ENCODE results near the gene ADM2. TPM values are rescaled to one million over a fixed set of nuclear protein-coding genes. Genes with fewer than 3 reads are reported as not detected.

ADM2 gene
- total RNA-seq, 1 experiment from 2014 or later: 1.4 TPM

DNA sequence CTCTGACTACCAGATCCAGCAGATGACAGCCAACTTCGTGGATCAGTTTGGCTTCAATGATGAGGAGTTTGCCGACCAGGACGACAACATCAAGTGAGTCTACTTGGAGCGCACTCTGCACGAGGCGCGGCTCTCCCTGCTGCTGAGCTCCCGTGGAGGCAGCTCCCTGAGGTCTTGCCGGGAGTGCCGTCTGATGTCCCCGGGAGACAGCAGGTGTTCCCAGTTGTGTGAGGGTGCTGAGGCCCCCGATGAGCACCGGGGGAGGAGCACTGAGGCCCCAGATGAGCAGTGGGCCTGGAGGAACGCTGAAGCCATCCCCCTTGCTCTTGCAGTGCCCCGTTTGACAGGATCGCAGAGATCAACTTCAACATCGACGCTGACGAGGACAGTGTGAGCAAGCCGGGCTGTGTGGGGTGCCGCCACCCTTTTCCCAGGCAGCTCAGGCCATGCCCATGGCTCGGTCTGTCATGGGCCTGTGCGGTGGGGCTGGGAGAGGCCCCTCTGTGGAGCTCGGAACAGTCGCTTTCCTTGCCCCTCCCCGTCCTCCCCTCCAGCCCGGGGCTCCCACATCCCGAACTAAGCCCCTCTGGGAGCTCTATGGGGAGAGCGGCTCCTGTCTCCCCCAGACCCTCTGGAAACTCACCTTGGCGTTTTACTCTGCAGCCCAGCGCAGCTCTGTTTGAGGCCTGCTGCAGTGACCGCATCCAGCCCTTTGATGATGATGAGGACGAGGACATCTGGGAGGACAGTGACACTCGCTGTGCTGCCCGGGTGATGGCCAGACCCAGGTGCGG is 43.6 kb upstream of the ADM2 start:
- no peaks in the 10 kb centered on the region for H3K4me1 ChIP-seq (ENCODE audit: low read length)
- H3K9ac ChIP-seq (ENCODE audit: low read length): no peak overlapping the region
- H3K4me3 ChIP-seq (ENCODE audit: low read length): no peak overlapping the region
- DNase-seq: no peak
- H3K36me3 ChIP-seq (ENCODE audit: insufficient read depth, low read length): 0 out of 2 replicates have a peak, but pooled peaks cover 3% of the 10 kb centered on the region
- no peaks in the 10 kb centered on the region for H3K9me2 ChIP-seq (replicated peaks; ENCODE audit: insufficient read depth, low read length)
- no peak overlapping the region for H3K4me2 ChIP-seq (ENCODE audit: low read depth, low read length, poor library complexity, severe bottlenecking)
- no peaks in the 10 kb centered on the region for H3K9me3 ChIP-seq (ENCODE audit: low read length)
- H4K20me1 ChIP-seq (ENCODE audit: insufficient read depth, low read depth, low read length): no peaks in the 10 kb centered on the region
- no peak overlapping the region for H3K27ac ChIP-seq (ENCODE audit: low read length)
- H3K79me2 ChIP-seq (ENCODE audit: low read length): no peaks in the 10 kb centered on the region
- H2AFZ ChIP-seq (ENCODE audit: low read length): no peak overlapping the region
- no peaks in the 10 kb centered on the region for H3K27me3 ChIP-seq (ENCODE audit: low read length)

DNA sequence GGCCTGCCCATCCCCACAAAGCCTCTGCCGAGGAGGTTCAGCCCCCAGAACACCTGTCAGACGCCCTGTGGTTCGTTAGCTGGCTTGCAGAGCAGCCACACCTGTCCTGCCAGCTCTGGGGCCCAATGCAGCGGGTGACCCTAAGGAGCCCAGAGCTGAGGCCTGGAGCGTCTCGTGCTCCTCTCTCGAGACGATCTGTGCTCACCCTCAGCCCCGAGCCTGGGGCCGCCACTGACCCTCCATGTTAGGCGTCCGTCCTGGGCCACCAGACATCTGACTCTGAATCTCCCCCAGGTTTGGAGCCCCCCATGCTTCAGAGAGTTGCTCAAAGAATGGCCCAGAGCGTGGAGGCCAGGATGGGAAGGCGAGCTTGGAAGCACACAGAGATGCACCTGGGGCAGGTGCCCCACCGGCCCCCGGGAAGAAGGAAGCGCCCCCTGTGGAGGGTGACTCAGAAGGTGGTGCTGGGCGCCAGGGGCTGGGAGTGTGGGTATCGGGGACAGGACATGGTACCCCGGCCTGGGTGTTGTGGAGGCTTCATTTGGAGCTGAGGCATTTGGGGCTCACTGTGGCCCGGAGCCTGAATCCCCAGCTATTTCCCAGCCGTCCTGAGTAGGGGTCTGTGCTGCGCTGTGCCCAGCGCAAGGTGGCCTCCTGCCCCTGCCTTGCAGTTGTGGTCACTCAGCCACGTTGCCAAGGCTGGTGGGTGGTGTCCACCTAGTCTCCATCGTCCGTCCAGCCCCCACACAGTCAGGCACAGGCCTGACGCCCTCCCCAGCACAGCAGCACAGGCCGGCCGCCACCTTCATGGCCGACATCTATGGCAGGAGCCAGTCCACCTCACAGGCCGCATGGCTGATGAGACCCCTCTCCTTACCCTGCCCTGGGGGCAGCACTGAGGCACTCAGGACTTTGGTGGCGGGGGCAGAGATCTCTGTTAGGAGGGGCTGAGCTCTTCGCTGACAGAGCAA is 42.8 kb upstream of the ADM2 start:
- H3K9me3 ChIP-seq (ENCODE audit: low read length): no peaks in the 10 kb centered on the region
- no peak overlapping the region for H3K4me2 ChIP-seq (ENCODE audit: low read depth, low read length, poor library complexity, severe bottlenecking)
- no peak overlapping the region for H3K4me3 ChIP-seq (ENCODE audit: low read length)
- H4K20me1 ChIP-seq (ENCODE audit: insufficient read depth, low read depth, low read length): no peaks in the 10 kb centered on the region
- no peaks in the 10 kb centered on the region for H3K27me3 ChIP-seq (ENCODE audit: low read length)
- no peak overlapping the region for H2AFZ ChIP-seq (ENCODE audit: low read length)
- no peak overlapping the region for H3K9ac ChIP-seq (ENCODE audit: low read length)
- H3K36me3 ChIP-seq (ENCODE audit: insufficient read depth, low read length): 0 out of 2 replicates have a peak, but pooled peaks cover 3% of the 10 kb centered on the region
- H3K79me2 ChIP-seq (ENCODE audit: low read length): no peaks in the 10 kb centered on the region
- no peak for DNase-seq
- no peaks in the 10 kb centered on the region for H3K9me2 ChIP-seq (replicated peaks; ENCODE audit: insufficient read depth, low read length)
- no peak overlapping the region for H3K27ac ChIP-seq (ENCODE audit: low read length)
- no peaks in the 10 kb centered on the region for H3K4me1 ChIP-seq (ENCODE audit: low read length)

DNA sequence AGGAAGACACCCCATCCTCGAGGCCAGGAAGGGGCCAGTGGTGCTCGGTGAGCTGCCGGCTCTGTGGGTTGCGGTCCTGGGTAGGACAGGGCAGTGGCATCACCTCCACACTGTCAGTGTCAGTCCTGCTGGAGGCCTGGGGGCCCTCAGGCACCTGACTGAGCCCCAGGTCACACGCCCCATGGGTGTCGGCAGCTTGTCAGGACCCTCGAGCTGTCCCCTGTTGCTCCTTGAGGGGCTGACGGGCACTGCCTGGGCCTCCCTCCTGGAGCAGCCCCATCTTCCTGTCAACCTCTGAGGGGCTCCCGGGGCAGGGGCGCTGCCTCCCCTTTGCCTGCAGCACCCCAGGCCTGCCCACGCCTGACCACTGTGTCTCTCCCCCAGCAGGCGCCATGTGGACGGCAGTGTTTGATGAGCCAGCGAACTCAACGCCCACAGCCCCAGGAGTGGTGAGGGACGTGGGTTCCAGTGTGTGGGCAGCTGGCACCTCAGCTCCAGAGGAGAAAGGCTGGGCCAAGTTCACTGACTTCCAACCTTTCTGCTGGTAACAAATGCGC is 42.0 kb upstream of the ADM2 start:
- Histone ChIP-seq H3K36me3 (ENCODE audit: insufficient read depth, low read length) (0 out of 2 replicates have a peak, but pooled peaks cover 3% of the 10 kb centered on the region), H2AFZ (ENCODE audit: low read length) (no peak overlapping the region), H3K27me3 (ENCODE audit: low read length) (no peaks in the 10 kb centered on the region), H3K4me2 (ENCODE audit: low read depth, low read length, poor library complexity, severe bottlenecking) (no peak overlapping the region), H3K4me1 (ENCODE audit: low read length) (no peaks in the 10 kb centered on the region), H4K20me1 (ENCODE audit: insufficient read depth, low read depth, low read length) (no peaks in the 10 kb centered on the region), H3K9me3 (ENCODE audit: low read length) (no peaks in the 10 kb centered on the region), H3K79me2 (ENCODE audit: low read length) (no peaks in the 10 kb centered on the region), H3K4me3 (ENCODE audit: low read length) (no peak overlapping the region), H3K9ac (ENCODE audit: low read length) (no peak overlapping the region), H3K27ac (ENCODE audit: low read length) (no peak overlapping the region), H3K9me2 (replicated peaks; ENCODE audit: insufficient read depth, low read length) (no peaks in the 10 kb centered on the region)
- no peak for DNase-seq

DNA sequence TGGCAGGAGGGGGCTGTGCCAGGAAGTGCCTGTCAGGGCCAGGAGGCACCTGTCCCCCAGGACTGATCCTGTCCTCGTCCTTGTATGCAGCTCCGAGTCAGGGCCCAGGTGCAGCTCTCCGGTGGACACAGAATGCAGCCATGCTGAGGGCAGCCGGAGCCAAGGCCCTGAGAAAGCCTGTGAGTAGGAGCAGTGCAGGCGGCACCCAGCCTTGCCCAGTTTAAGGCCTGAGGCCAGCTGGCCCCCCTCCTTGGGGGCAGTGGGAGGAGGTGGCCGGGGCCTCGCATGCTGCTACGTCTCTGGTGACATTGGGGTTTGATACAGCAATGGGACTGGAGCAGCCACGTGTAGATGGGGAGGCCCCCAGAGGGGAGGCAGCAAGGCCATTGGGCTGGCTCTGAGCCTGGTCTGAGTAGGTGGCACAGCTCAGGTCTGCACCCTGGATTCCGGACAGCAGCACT is 41.4 kb upstream of the ADM2 start:
- Histone ChIP-seq H3K27ac (ENCODE audit: low read length) (no peak overlapping the region), H3K9ac (ENCODE audit: low read length) (no peak overlapping the region), H3K36me3 (ENCODE audit: insufficient read depth, low read length) (0 out of 2 replicates have a peak, but pooled peaks cover 3% of the 10 kb centered on the region), H4K20me1 (ENCODE audit: insufficient read depth, low read depth, low read length) (no peaks in the 10 kb centered on the region), H3K4me2 (ENCODE audit: low read depth, low read length, poor library complexity, severe bottlenecking) (no peak overlapping the region), H2AFZ (ENCODE audit: low read length) (no peak overlapping the region), H3K79me2 (ENCODE audit: low read length) (no peaks in the 10 kb centered on the region), H3K9me2 (replicated peaks; ENCODE audit: insufficient read depth, low read length) (no peaks in the 10 kb centered on the region), H3K4me3 (ENCODE audit: low read length) (no peak overlapping the region), H3K9me3 (ENCODE audit: low read length) (no peaks in the 10 kb centered on the region), H3K27me3 (ENCODE audit: low read length) (no peaks in the 10 kb centered on the region), H3K4me1 (ENCODE audit: low read length) (no peaks in the 10 kb centered on the region)
- DNase-seq: no peak

DNA sequence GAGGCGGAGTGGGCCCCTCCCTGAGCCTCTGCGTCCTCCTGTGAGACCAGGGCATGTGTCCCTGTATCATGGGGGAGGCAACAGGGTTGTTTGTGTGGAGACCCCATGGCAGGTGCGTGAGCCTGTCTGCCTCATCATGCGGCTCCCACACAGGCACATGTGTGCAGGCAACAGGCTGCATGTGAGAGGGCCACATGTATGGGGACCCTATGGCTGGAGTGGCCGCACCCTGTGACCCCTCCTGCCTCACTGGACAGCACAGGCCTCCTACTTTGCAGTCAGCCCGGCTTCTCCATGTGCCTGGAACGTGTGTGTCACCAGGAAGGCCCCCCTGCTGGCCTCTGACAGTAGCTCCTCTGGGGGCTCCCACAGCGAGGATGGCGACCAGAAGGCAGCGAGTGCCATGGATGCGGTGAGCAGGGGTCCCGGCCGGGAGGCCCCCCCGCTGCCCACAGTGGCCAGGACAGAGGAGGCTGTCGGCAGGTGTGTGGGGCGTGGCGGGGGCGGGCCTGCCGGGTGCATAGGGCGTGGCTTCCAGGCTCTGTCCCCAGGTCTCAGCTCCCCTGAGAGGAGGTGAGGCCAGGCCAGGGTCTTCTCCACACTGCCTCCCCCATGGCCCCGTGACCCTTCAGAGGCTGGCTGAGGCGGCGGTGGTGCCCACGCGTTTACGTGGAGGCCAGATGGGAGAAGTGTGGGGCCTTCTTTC is 40.6 kb upstream of the ADM2 start:
- H3K36me3 ChIP-seq (ENCODE audit: insufficient read depth, low read length): 0 out of 2 replicates have a peak, but pooled peaks cover 3% of the 10 kb centered on the region

DNA sequence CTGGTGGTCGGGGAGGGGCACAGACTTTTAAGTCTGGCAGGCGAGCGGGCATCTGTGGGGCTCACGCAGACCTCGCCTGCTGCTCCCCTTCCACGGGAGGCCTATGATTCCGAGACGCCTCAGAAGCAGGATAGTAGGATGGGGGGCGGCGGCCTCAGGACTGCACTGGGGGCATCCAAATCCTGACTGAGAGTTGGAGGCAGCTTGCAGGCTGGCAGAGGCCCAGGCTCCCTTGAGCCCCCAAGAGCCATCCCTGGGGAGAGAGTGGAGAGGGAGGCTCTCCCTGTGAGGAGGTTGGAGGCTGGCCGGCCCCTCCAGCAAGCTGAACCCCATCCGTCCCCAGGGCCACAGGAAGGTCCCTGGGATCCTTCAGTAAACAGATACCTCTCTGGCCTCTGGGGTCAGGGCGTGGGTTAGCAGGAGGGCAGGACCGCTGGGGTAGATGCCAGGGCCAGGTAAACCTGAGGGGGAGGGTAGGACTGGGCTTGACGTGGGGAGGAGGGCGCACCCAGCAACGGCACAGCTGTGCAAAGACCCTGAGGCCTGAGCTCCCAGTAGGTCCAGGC is 39.8 kb upstream of the ADM2 start:
- no peak overlapping the region for H3K4me2 ChIP-seq (ENCODE audit: low read depth, low read length, poor library complexity, severe bottlenecking)
- H4K20me1 ChIP-seq (ENCODE audit: insufficient read depth, low read depth, low read length): peaks cover 6% of the 10 kb centered on the region; the same call in 1 of the 2 replicates
- no peaks in the 10 kb centered on the region for H3K27me3 ChIP-seq (ENCODE audit: low read length)
- no peak overlapping the region for H3K9ac ChIP-seq (ENCODE audit: low read length)
- no peaks in the 10 kb centered on the region for H3K79me2 ChIP-seq (ENCODE audit: low read length)
- H2AFZ ChIP-seq (ENCODE audit: low read length): no peak overlapping the region
- H3K4me3 ChIP-seq (ENCODE audit: low read length): no peak overlapping the region
- 0 out of 2 replicates have a peak, but pooled peaks cover 3% of the 10 kb centered on the region for H3K36me3 ChIP-seq (ENCODE audit: insufficient read depth, low read length)
- no peaks in the 10 kb centered on the region for H3K9me2 ChIP-seq (replicated peaks; ENCODE audit: insufficient read depth, low read length)
- no peak overlapping the region for H3K27ac ChIP-seq (ENCODE audit: low read length)
- DNase-seq: no peak
- no peaks in the 10 kb centered on the region for H3K9me3 ChIP-seq (ENCODE audit: low read length)
- H3K4me1 ChIP-seq (ENCODE audit: low read length): peaks cover 8% of the 10 kb centered on the region

More for the DNA sequence above, 40.6 kb upstream of the ADM2 start:
- Histone ChIP-seq H3K79me2 (ENCODE audit: low read length) (no peaks in the 10 kb centered on the region), H3K27me3 (ENCODE audit: low read length) (no peaks in the 10 kb centered on the region), H3K9me3 (ENCODE audit: low read length) (no peaks in the 10 kb centered on the region), H3K27ac (ENCODE audit: low read length) (no peak overlapping the region), H3K9me2 (replicated peaks; ENCODE audit: insufficient read depth, low read length) (no peaks in the 10 kb centered on the region), H3K4me3 (ENCODE audit: low read length) (no peak overlapping the region), H4K20me1 (ENCODE audit: insufficient read depth, low read depth, low read length) (peaks cover 3% of the 10 kb centered on the region; the same call in 1 of the 2 replicates), H3K4me1 (ENCODE audit: low read length) (peaks cover 5% of the 10 kb centered on the region), H2AFZ (ENCODE audit: low read length) (no peak overlapping the region), H3K9ac (ENCODE audit: low read length) (no peak overlapping the region), H3K4me2 (ENCODE audit: low read depth, low read length, poor library complexity, severe bottlenecking) (no peak overlapping the region)
- DNase-seq: no peak

DNA sequence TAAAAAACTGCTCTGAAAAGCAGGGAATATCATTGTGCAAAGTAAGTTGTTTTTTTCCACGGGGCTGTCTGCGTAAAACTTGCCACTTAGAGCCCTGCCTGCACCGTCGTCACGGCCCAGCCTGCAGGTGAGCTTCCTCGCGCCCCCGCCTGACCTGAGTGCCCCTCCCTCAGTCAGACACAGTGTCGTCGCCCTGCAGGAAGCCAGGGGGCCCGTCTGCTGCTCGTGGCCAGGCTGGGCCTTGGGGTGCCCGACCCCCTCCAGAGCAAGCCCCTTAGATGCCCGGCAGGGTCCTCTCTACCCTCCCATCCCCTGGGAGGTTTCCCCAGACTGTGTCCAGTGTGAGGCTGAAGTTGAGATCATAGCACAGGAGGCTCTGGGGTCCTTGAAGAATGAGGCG is 38.1 kb upstream of the ADM2 start:
- Histone ChIP-seq H3K36me3 (ENCODE audit: insufficient read depth, low read length) (0 out of 2 replicates have a peak, but pooled peaks cover 3% of the 10 kb centered on the region), H3K27ac (ENCODE audit: low read length) (no peak overlapping the region), H3K4me2 (ENCODE audit: low read depth, low read length, poor library complexity, severe bottlenecking) (no peak overlapping the region), H3K9me2 (replicated peaks; ENCODE audit: insufficient read depth, low read length) (no peaks in the 10 kb centered on the region), H3K9ac (ENCODE audit: low read length) (no peak overlapping the region), H3K79me2 (ENCODE audit: low read length) (no peaks in the 10 kb centered on the region), H3K9me3 (ENCODE audit: low read length) (no peaks in the 10 kb centered on the region), H3K4me1 (ENCODE audit: low read length) (peaks cover 8% of the 10 kb centered on the region), H3K4me3 (ENCODE audit: low read length) (no peak overlapping the region), H2AFZ (ENCODE audit: low read length) (no peak overlapping the region), H3K27me3 (ENCODE audit: low read length) (no peaks in the 10 kb centered on the region), H4K20me1 (ENCODE audit: insufficient read depth, low read depth, low read length) (peaks cover 6% of the 10 kb centered on the region; the same call in 1 of the 2 replicates)
- no peak for DNase-seq

Data from Karpas-422 (cell line).